Stimulated activated CD4-positive, alpha-beta T cell treated with anti-CD3 and anti-CD28 coated beads, Interleukin-12 subunit alpha, Interleukin-12 subunit beta, amount 100 ng/mL, for 4 hours (primary cell): ENCODE measurements around the gene SHISA9.

Source experiments
- DNase-seq: peaks from one replicate; pipeline ENCODE4 v3.0.0-alpha.2; 2020

Gene SHISA9

DNA sequence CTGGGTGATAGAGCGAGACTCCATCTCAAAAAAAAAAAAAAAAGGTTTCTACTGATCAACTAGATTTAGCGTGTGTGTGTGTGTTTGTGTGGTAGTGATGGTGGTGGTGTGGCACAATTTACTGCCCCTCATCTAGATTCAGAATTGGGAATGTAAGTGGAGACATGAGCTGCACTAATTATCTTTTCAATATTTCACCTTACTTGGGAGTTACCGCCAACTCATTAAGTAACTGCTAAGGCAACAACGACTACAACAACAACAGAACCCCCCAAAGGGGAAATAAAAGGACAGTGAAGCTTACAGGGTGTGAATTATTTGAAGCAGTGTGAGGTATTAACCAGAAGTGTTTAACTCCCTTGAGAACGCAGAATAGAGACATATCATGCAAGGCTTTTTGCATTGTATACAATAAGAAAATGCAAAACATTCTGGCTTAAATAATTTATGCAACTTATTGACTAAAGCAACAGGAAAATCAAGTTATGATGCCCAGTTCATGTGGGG is 180.5 kb downstream of the SHISA9 start:
- DNase-seq: no peak

DNA sequence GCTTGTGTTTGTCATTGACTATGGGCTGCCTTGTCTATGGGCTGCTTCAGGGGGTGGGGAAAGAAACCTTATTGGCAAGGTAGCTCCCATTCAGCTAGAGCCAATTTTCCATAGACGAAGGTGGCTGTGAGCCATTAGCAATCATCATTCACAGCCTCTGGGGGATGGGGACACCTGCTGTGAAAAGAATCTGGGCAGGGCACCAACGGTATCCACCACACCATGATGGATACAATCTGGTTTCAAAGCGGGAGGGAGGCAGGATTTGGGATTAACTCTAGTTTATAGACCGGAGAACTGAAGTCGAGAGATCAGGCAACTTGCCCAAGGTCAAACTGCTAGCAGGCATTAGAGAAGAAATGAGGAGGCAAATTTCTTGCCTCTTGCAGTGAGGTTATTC is 182.3 kb downstream of the SHISA9 start:
- no peak for DNase-seq

DNA sequence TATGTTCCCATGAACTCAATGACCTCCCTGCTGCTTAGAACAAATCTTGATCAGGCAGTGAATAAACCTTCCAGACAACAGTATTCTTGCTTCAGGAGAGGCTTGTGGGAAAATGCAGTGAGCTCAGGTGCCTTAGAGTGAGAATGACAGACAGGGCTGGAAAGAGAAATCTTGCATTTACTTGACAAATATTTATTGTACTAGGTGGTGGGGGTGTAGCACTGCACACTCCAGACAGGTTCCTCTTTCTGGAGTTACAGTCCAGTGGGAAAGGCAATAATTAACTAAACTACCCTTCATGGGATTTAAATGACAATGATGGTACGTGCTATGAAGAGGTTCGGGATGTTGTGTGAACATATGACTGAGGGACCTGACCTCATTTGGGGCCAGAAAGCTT is 182.9 kb downstream of the SHISA9 start:
- no peak for DNase-seq

DNA sequence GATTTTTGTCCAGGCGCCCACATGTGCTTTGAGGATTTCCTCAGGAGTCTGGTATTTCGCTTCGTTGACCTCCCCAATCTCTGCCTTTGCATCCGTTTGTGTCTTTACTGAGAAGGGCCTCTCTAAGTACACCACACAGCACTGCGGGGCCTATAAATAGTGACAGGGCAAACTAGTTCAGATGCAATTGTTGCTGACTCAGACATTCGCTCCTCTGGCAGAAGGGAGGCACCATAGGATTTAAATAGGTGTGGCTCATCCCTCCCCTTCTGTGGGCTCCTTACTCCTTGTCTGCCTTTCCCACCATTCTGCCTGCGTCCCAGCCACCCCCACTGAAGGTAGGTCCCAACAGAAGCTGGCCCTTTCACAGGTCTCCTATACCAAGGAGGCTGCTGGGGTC is 192.3 kb downstream of the SHISA9 start:
- DNase-seq: no peak

DNA sequence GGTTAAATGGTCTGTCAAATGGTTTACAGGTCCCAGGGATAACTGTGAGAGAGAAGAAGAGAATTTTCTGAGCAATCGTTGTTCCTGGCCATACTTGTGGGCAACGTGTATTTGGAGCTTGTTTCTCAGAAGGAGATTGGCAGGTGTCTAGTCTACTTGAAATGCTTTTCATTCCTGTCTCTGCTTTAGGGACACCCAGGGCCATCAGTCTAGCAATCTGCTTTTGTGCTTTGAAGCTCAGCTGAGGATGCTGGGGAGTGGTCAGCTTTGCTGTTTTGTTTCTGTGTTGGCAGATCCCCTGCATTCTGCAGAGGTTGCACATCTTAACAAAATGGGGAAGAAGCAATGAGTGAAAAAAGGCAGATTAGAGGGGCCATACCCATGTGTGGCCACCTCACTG is 193.7 kb downstream of the SHISA9 start:
- DNase-seq: no peak

DNA sequence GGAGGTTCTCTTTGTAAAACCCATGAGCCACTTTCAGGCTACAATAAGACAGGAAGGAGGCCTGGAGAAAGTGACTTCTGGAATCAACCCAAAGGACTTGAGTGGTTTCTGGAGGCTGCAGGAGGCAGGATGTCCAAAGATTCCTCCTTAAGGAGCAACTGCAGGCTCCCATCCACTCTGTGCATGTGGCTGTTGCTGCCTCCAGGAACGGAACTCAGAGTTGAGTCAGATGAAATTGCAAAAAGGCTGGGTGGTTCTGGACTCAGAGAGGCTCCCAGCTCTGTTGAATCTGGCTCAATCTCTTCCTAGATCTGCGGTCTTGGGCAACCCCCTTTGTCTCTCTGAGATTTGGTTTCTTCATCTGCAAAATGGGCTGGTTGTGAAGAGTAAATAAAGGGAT is 197.1 kb downstream of the SHISA9 start:
- DNase-seq: no peak

DNA sequence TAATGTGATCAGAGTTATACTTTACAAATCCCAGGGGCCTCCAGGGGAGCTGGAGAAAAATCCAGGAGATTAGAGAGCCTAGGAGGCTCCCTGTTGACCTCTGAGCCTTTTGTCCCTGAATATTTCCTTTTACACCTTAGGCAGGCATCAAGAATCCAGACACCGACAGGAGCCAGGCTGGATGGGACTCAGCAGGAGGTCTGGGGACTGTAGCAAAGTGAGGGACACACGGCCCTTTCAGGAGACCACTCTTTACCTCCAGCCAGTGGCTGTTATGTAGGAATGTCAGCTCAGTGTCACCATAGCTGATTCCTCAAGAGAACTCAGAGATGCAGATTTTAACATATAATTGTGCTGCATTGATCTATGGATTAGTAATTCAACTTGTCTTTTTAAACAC is 198.4 kb downstream of the SHISA9 start:
- DNase-seq: no peak

DNA sequence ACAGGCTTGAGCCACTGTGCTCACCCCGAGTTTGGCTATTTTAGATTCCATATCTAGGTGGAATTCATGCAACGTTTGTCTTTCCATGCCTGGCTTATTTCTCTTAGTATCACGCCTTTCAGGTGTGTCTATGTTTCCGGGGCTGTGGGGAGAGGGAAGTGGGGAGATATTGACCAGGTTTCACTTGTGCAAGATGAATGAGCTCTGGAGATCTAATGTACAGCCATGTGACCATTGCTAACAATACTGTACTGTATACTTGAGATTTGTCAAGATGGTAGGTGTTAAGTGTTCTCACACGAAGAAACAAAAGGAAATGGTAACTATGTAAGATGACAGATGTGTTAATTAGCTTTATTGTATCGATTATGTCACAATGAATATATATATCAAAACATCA is 199.6 kb downstream of the SHISA9 start:
- no peak for DNase-seq

DNA sequence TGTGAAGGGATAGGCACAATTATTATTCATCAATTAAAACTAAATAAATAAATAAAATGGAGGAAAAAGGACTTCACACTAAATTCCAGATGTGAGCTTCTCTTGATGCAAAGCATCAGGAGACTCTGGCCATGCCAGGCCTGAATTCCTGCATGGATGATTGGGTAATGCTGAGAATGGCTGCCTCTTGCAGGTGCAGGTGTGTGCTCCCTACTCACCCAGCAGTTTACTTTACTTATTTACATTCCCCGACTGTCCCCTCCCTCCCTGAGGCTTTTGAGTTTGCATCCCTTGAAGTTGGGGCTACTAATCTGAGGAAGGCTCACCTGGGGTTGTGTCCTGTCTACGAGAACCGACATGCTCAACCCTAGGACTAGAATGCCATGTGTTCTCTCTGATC is 200.4 kb downstream of the SHISA9 start:
- DNase-seq: no peak

DNA sequence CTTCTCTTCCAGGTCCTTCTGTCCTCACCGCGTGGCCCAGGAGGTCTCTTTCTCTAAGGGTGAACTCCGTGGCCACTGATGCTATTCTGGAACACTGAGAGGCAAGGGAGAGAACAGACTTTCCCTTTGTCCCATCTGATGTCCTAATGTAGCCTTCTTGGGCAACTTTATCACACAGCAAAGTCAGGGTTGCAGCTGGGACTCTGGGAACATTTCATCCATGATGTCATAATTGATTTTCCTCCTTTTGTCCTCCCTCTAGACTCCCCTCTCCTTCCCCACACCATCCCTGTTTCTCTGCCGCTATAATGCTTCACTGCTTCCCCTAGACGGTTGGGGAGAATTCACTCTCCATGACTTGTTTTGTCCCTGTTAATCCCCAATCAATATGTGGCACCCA is 201.0 kb downstream of the SHISA9 start:
- DNase-seq: no peak

DNA sequence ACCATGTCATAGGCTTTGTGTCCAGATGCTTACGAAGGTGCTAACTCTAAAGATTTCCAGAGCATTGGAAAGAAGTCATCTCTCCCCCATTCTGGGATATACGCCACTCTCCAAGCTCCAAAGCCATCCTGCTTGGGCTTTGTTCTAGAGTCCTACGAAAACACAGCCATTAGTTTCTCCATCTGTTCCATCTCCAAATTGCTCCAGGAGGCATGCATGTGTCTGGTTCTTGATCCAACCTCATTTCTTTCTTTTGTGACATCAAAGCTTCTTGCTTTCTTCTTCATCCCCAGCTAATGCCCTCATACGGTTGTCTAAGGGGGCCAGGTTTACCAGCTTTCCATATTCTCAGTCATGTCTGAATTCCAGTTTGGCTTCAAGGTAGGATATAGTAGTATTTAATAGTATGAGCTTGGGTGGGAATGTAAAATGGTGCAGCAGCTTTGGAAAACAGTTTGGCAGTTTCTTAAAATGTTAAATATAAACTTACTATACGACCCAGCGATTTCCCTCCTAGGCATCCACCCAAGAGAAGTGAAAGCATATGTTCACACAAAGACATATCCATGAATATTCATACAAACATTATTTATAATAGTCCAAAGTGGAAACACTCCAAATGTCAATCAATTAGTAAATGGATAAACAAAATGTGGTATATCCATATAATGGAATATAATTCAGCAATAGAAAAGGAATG is 202.6 kb downstream of the SHISA9 start:
- no peak for DNase-seq

DNA sequence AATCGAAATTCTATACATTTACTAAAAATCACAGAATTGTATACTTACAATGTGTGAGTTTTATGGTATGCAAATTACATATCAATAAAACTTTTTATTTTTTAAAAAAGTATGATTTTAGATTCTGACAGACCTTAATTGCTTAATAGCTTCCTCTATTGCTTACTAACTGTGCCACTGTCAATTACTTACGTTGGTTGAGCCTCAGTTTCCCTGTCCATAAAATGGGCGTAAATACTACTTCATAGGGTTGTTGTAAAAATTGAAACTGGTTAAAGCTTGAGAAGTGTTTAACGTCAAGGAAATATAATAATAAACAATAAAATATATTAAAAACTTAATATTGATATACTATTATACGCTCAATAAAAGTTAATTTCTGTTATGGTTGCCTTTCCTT is 203.4 kb downstream of the SHISA9 start:
- DNase-seq: no peak

DNA sequence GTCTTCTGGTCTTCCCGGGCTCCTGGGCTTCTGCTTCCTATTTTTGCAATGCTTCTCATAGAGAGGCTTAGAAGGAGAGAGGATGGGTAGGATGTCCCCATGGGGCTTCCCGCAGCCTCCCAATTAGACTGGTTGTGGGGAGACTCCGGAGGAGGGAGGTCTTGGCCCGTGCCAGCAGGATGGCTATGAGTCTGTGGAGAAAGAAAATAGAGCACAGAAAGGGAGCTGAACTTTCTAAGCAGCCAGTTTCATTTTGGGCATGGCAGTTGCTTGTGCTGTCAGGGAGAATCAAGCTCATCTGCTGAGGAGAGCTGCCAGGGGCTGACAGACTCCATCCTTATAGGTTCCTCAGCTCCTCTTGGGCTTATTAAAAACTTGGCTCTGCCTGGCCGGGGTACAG is 204.0 kb downstream of the SHISA9 start:
- DNase-seq: no peak

DNA sequence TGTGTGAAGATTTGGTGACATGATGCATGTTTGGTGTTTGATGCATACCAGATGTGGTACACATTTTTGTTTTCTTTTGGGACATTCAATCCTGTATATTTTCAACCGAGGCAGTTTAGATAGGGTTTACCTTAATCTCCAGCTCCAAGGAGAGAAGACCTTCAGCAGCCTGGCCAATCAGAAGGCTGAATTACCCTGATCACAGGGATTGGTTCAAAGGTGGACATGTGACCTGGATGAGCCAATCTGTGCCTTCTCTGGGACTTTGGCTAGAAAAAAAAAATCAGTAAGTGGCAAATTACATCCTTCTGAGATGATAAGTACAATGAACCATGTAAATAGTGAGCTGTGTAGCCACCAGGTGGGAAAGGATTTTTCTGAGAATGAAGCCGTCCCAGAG is 205.1 kb downstream of the SHISA9 start:
- DNase-seq: no peak

DNA sequence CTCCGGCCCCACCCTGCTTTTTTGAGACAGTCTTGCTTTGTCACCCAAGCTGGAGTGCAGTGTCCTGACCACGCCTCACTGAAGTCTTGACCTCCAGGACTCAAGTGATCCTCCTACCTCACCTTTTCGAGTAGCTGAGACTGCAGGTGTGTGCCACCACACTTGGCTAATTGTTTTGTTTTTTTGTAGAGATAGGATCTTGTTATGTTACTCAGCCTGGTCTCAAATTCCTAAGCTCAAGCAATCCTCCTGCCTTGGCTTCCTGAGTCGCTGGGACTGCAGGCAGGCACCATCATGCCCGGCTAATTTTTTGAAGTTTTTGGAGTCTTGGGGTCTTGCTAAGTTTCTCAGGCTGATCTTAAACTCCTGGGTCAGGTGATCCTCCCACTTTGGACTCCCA is 206.7 kb downstream of the SHISA9 start:
- DNase-seq: no peak

DNA sequence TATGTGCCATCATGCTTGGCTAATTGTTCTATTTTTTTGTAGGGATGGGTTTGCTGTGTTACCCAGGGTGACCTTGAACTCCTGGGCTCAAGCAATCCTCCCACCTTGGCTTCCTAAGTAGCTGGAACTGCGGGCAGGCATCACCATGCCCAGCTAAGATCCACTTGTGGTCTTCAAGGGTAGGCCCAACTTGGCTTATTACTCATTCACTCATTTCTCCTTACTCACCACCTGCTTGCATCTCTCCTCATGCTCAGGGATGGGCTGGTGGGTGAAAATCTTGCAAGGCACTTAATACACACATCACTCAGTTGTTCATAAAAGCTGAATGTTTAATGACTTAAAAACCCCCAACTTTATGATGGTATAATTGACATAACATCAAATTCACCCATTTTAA is 207.8 kb downstream of the SHISA9 start:
- no peak for DNase-seq

DNA sequence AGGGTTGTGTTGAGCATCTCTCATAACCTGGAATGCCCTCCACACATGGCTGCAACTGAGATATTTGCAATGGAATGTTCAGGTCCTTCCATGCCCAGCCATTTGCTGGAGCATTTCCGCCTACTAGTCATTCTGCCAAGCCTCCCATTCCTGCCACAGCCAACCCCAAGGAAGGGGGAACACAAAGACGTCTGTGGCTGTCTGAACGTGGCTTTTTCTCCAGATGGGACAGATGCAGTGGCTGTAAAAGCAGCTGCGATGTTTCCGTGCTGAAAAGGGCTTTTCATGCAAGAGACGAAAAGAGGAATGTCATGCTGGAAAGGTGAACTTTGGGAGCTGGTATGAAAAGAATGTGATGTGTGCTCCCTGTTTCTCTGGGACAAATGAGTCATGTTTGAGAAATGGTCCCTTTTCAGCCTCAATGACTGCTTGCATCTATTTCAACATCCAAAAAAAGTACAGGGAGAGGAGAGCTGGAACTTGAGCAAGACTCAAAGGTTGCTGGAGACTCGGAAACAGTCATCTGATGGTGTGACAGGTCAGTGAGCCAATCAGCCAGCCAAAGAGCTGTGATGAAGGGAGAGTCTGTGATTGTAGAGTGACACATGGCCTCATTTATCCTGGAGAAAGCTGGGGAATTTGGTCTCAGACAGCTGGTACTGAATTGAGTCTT is 208.9 kb downstream of the SHISA9 start:
- no peak for DNase-seq

DNA sequence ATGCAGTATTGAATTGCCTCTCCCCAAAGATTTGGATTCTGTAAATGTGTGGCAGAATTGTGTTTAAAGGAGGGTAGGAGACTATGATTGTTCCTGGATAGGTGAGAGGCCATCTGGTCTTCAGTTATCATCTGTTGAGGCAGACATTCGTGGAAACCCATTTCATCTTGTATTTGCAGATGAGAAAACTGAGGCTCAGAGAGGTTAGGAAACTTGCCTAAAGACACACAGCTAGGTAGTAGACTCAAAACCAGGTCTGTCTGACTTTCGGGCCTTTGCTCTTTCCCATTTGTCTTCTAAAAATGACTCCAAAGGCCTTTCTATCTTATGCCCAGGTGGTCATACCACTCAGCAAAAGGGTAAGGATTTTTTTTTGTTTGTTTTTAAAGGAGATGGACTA is 210.3 kb downstream of the SHISA9 start:
- no peak for DNase-seq

DNA sequence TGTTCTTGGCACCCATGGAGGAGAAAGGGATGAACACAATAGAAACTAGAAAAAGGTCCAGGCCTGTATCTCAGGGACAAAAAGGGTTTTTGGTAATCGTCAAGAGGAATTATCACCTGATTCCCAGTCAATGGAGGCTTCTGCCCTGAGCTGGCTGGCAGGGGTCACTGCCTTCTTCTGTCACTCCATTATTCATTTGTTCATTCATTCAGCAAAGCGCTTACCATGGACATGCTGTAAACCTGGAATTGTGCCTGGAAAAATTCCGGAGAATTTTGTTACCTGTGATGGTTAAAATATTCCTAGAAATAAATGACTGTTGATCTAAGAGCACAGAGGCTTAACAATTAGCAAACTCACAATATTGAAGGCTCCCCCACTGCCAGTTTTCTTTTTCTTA is 212.3 kb downstream of the SHISA9 start:
- no peak for DNase-seq

DNA sequence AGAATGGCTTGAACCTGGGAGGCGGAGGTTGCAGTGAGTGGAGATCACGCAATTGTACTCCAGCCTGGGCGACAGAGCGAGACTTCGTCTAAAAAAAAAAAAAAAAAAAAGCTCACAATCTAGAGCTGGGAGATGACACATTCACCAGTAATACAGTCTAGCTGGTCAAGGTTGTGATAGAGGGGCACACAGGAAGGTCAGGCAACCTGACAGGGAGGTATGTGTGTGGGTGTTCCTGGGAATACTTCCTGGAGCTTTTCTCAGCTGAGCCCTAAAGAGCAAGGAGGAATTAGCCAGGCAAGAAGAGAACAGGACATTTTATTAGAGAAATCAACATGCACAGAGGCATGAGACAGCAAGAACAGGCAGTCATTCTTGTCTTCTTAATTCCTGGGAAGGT is 216.7 kb downstream of the SHISA9 start:
- DNase-seq: no peak

DNA sequence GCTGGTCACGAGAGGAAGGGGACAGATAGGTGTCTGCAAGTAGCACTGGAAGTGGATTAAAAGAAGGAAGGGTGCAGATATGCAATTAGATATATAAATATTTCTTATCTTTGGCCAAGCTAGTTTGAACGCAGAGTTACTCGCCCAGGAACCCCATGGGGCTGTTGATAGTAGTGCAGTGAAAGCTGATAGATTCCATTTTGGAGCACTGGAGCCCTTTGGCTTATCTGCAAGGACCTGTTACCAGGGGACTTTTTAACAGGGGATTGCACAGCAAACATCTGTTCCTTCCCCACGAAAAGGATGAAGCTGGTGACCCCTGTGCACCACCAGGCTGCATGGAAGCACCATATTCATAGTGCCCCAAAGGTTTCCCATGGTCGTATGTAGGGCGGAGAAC is 218.7 kb downstream of the SHISA9 start:
- no peak for DNase-seq

DNA sequence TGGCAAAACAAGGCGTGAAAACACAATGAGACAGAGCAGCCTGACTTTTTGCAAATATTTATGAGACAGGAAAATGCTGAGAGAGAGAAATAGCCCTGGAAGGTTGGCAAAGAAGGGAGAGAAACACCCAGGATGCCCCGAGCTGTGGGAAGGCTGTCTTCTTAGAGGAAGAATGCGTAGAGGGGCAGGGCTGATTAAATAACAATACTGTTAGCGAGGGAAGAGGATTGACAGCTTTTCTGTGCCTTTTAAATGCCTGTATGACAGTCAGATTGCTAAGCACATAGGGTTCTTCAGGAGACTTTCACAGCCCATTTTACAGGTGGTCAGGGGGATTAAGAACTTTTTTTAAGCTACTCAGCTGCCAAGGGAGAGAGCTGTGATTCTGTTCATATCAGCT is 219.2 kb downstream of the SHISA9 start:
- DNase-seq: no peak

DNA sequence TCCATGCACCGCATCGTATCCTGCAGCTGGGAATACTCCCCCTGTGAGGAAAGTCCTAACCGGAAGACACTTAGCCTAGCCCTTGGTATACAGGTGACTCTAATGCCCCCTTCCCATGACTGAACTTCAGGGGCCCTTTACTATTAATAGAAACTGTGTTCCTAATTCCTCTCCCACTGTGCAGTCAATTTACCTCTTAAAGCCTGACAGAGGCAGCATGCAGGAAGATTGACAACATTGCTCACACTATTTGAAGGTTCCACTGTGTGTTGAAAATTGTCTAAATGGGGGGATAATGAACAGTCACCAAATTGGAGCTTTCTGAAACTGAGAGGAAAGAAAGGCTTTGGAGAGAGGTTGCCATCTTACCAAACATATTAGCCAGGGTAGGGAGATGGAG is 222.6 kb downstream of the SHISA9 start:
- no peak for DNase-seq

DNA sequence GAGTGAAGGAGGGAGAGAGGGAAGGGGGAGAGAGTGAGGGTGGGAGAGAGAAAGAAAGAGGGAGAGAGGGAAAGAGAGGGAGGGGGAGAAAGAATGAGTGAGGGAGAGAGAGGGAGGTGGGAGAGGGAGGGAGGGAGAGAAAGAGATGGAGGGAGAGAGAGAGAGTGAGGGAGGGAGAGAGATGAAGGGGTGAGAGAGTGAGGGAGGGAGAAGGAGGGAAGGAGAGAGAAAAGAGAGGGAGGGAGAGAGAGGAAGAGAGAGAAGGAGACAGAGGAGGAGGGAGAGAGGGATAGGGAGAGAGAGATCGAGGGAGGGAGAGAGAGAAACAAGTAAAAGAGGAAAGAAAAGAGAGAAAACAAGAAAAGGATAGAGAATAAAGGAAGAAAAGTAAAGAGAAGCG is 225.7 kb downstream of the SHISA9 start:
- no peak for DNase-seq

DNA sequence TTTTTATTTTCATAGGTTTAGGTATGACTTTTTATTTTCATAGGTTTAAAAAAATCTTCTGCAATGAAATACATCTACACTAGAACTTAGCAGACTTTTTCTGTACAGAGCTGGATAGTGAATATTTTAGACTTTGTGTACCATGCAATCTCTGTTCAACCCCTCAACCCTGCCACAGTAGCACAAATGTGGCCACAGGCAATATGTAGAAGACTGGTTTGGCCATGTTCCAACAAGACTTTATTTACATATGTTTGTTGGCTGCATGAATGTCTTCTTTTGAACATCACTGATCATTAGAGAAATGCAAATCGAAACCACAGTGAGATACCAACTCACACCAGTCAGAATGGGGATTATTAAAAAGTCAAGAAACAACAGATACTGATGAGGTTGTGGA is 229.2 kb downstream of the SHISA9 start:
- no peak for DNase-seq
